HG03196 (cell line): ENCODE data around the gene TBX6.
"Not testable (repeated sequence)": the region's sequence is repeated elsewhere in the genome, so short reads cannot be mapped to it uniquely, and the experiment has no call there.

ENCODE experiments used
- ATAC-seq: cut with Tn5 transposase; IDR thresholded peaks from one replicate; pipeline ENCODE4 v1.9.1; 2021; ENCODE audit not compliant: unreplicated experiment

Gene TBX6, protein sequence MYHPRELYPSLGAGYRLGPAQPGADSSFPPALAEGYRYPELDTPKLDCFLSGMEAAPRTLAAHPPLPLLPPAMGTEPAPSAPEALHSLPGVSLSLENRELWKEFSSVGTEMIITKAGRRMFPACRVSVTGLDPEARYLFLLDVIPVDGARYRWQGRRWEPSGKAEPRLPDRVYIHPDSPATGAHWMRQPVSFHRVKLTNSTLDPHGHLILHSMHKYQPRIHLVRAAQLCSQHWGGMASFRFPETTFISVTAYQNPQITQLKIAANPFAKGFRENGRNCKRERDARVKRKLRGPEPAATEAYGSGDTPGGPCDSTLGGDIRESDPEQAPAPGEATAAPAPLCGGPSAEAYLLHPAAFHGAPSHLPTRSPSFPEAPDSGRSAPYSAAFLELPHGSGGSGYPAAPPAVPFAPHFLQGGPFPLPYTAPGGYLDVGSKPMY

GRCh38 chr16:30091474-30092372 lies at the start of gene TBX6:
Gene TBX6 (minus strand): TSS chr16:30091924. CDS start chr16:30091193, 731 bp downstream.
- peak; percentile 57 for ATAC-seq

- ATAC-seq, result no peak
Observed at GRCh38 chr16:30139583-30140481, 48.1 kb upstream of the TBX6 start.

- ATAC-seq, result no peak
Observed at GRCh38 chr16:30137897-30138296, 46.2 kb upstream of the TBX6 start.

DNA sequence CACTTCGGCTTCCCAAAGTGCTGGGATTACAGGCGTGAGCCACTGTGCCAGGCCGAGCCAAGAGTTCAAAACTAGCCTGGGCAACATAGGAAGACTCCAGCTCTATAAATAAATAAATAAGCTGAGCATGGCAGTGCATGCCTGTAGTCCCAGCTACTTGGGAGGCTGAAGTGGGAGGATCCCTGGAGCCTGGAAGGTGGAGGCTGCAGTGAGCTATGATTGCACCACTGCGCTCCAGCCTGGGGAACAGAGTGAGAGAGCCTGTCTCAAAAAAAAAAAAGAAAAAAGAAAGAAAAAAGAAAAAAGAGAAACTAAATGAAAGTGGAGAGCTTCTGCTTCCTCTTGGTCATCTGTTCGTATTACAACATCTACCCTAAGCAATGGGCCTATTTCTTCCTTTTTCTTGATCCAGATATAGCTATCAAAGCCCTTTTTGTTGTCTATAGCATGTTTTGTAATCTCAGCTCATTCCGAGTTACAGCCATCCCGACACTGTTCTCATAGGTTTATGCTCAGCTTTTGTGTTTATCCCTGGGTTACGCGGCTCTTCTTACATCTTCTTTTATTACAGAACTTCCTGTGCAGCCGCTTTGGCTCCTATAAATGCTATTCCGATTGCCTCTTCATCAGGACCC lies 45.4 kb upstream of the TBX6 start:
- ATAC-seq, result no peak

- no peak for ATAC-seq
Observed at GRCh38 chr16:30132591-30132990, 40.9 kb upstream of the TBX6 start.

GRCh38 chr16:30131869-30132475 lies 40.2 kb upstream of the TBX6 start:
- no peak for ATAC-seq

GRCh38 chr16:30127993-30128392 lies 36.3 kb upstream of the TBX6 start:
- no peak for ATAC-seq

GRCh38 chr16:30125690-30126089 lies 34.0 kb upstream of the TBX6 start:
- not testable (repeated sequence) for ATAC-seq

GRCh38 chr16:30124985-30125379 lies 33.3 kb upstream of the TBX6 start:
- ATAC-seq, result no peak

- no peak for ATAC-seq
Observed at GRCh38 chr16:30122604-30123160, 31.0 kb upstream of the TBX6 start.

GRCh38 chr16:30121741-30122571 lies 30.2 kb upstream of the TBX6 start:
- no peak for ATAC-seq

DNA sequence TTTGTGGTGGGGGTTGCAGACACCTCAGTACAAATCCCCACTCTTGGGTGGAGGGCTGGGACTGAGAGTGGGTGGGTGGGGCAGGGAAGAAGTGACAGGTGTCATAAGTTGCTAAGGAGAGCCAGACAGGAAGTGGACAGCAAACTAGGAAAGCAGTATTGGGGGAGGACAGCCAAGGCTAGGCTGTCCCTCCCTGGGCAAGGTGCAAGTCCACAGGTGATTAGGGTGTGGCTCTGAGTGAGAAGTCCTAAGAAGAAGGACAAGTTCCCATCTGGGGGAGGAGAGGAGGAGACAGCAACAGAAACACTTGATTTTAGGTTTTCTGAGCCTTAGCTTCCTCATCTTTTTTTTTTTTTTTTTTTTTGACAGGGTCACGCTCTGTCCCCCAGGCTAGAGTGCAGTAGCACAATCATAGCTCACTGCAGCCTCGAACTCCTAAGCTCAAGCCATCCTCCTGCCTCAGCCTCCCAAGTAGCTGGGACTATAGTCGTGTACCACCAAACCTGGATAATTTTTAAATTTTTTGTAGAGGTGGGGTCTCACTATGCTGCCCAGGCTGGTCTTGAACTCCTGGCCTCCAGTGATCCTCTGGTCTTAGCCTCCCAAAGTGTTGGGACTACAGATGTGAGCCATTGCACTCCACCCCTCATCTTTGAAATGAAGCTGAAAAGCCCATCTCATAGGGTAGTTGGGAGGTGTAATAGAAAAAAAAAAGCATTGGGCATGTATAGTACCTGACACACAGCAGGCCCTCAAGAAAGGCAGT lies 28.8 kb upstream of the TBX6 start:
- ATAC-seq, result no peak

DNA sequence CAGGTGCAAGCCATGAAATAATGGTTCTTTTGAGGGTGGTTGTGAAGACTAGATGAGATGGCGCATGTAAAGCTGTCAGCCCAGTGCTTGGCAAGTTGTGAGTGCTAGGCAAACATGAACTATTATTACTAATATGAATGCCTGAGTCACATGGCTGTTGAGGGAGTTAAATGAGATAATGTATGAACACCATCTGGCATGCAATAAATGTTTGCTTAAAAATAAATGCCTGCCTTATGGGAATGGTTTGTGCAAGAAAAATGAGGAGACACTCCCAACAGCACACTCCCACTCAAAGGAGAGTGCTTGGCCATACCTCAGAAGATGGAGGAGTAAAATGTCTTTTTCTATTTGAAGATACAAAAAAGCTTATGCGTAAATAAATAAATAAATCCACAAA lies 27.7 kb upstream of the TBX6 start:
- no peak for ATAC-seq

- ATAC-seq, result no peak
Observed at GRCh38 chr16:30117768-30118167, 26.0 kb upstream of the TBX6 start.

GRCh38 chr16:30116291-30117207 lies 24.8 kb upstream of the TBX6 start:
- no peak for ATAC-seq

GRCh38 chr16:30115238-30115637 lies 23.5 kb upstream of the TBX6 start:
- no peak for ATAC-seq

GRCh38 chr16:30114833-30115232 lies 23.1 kb upstream of the TBX6 start:
- ATAC-seq, result not testable (repeated sequence)
